GM21528 (cell line): ENCODE data around the gene AUP1.
"Not testable (repeated sequence)": the region's sequence is repeated elsewhere in the genome, so short reads cannot be mapped to it uniquely, and the experiment has no call there.

Experiments
- ATAC-seq: cut with Tn5 transposase; IDR thresholded peaks from one replicate; pipeline ENCODE4 v1.9.1; 2021; ENCODE audit warnings: mild to moderate bottlenecking, moderate library complexity; ENCODE audit not compliant: unreplicated experiment, low FRiP score

Gene AUP1

GRCh38 chr2:74500578-74500946, 28.9 kb downstream of the AUP1 start:
- no peak for ATAC-seq

GRCh38 chr2:74499940-74500577, 29.4 kb downstream of the AUP1 start:
- no peak for ATAC-seq

DNA sequence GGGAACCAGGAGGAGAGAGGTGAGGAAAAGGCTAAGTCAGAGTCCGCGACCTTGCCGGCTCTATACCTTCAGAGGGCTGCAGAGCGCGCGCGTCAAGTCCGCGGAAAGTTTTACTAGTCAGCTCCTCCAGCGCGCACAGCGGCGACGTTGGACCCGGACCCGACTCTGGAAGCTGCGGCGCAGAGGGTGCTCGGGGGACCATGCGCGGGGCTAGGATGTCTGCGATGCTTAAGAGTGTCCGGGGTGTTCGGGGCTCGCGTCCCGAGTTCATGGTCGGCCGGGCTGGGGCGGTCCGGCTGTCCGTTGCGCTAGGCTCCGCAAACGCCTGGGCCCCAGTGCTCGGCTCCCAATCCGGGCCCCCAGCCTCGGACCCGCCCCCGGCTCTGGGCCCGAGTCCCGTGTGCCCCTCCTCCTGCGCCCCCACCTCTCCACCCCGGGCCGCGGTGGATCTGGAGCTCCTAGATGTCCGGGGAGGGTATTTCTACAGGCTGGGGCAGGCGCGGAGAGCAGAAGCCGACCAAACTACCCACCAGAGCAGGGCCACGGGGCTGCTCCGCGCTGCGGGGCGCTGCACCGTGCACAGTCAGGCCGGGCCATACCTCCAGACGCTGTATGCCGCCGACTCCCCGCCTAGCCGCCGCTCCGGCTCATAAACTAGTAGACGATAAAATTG, 30.1 kb downstream of the AUP1 start, which contains the start of gene LBX2:
Gene LBX2 (minus strand): TSS at position 337 of the 673 bp plus-strand sequence. CDS start 66 bp downstream, at position 271.
- no peak for ATAC-seq

GRCh38 chr2:74498500-74499266, 30.8 kb downstream of the AUP1 start:
- no peak for ATAC-seq

GRCh38 chr2:74497777-74498499, 31.6 kb downstream of the AUP1 start:
- ATAC-seq = no peak

- ATAC-seq = no peak
Measured at GRCh38 chr2:74496997-74497776, 32.3 kb downstream of the AUP1 start.

- ATAC-seq = no peak
Measured at GRCh38 chr2:74495440-74495839, 34.1 kb downstream of the AUP1 start.

DNA sequence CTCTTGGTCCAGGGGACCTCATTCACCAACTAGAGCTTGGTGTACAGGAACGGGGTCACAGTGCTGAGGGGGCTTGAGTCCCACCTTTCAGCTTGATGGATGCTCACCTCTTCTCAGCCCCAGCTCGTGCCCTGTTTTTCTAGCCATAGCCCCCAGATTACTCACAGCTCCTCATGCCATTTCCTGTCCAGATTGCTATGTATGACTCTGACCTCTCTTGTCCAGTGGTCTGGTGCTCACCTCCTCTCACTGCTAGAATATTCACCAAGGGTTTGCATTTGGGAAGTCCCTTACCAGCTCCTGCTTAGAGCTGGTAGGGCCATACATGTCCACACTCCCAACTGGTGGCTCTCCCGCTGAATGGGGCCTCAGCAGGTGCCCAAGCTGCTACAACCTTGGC, 36.0 kb downstream of the AUP1 start:
- ATAC-seq = no peak

DNA sequence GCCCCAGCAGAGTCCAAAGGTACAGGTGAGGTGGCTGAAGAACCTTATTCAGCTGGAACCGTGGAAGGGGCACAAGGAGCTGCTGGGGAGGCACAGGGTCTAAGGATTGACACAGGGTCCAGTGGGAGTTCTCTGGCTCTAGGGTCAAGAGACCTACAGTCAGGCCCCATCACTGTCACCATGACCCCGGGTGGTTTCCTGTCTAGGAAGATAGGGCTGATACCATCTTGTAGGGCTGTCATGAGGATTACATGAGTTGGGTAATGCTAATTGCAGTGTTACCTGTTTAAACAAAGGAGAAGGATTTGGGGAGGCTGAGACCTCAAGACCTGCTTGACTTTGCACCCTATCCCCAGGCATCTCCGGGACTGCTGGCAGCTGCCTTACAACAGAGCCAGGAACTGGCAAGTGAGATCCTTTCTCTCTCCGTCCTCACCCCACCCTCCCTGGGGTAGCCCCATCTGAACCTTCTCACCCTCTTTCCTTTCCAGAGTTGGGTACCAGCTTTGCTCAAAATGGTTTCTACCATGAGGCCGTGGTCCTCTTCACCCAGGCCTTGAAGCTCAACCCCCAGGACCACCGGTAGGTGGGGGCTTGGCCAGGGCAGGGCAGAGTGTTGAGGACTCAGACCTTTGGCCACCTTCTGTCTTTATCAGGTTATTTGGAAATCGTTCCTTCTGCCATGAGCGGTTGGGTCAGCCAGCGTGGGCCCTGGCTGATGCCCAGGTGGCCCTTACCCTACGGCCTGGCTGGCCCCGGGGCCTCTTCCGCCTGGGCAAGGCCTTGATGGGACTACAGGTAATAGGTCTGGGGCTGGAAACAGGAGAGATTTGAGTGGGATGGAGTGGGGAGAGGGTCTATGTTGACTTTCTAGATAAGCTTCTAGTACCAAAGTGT, 37.6 kb downstream of the AUP1 start:
- no peak for ATAC-seq

DNA sequence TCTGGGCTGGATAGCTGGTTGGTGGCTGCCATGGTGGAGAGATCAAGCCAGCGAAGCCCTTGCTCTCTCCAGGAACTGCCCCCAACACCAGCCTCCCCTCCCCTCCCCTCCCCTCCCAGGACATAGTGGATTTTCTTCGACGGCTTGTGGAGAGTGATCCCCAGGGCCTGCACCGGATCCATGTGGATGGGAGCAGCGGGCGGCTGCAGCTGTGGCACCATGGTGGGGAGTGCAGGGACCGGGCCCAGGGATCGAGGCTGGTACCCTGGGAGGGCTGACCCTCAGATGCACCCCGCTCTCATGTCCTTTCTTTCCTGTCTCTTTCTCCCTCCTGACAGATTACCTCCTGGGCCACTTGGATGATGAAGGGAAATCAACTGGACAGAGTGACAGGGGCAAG, 39.6 kb downstream of the AUP1 start:
- ATAC-seq = no peak

DNA sequence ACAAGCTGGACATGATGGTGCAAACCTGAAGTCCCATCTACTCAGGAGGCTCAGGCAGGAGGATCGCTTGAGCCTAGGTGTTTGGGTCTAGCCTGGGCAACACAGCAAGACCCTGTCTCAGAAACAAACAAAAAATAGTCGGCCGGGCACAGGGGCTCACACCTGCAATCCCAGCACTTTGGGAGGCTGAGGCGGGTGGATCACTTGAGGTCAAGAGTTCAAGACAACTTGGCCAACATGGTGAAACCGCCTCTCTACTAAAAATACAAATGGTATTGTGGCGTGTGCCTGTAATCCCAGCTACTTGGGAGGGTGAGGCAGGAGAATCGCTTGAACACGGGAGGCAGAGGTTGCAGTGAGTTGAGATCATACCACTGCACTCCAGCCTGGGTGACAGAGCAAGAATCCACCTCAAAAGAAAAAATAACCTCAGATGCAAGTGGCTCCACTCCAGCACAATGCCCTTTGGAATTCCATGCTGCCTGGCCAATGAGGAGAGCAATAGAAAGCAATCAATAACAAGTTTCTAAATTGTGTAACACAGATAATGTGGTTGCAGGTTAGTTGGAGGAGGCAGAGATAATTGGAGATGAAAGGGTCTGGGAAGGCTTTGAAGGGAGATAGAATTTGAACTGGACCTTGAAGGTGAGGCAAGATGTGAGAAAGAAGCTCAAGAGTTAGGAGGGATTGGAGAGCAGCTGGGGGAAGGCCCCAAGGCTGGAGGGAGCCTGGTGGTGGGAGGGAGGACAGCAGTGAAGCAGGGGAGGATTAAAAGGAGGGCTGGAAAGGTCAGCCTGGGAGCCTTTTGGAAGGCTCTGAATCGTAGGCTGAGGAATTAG, 40.6 kb downstream of the AUP1 start:
- ATAC-seq = no peak

- ATAC-seq = no peak
Measured at GRCh38 chr2:74486141-74486540, 43.4 kb downstream of the AUP1 start.

DNA sequence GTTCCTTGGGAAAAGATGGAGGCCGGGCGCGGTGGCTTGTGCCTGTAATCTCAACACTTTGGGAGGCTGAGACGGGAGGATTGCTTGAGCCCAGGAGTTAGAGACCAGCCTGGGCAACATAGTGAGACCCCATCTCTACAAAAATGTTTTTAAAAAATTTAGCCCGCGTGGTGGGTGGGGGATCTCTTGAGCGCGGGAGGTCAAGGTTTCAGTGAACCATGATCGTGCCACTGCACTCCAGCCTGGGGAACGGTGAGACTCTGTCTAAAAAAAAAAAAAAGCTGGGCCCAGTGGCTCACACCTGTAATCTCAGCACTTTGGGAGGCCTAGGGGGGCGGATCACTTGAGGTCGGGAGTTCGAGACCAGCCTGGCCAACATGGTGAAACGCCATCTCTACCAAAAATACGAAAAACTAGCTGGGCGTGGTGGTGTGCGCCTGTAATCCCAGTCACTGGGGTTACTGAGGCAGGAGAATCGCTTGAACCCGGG, 45.8 kb downstream of the AUP1 start:
- ATAC-seq = not testable (repeated sequence)

- ATAC-seq = peak; percentile 90
Measured at GRCh38 chr2:74482801-74483674, 46.5 kb downstream of the AUP1 start, which contains the start of the genes CCDC142 and TTC31. Gene CCDC142, minus strand, starts transcription at chr2:74482998. Its CDS starts 161 bp downstream, at chr2:74482837. Gene TTC31, plus strand, starts transcription at chr2:74483081. Its CDS starts 15 bp downstream, at chr2:74483096.

DNA sequence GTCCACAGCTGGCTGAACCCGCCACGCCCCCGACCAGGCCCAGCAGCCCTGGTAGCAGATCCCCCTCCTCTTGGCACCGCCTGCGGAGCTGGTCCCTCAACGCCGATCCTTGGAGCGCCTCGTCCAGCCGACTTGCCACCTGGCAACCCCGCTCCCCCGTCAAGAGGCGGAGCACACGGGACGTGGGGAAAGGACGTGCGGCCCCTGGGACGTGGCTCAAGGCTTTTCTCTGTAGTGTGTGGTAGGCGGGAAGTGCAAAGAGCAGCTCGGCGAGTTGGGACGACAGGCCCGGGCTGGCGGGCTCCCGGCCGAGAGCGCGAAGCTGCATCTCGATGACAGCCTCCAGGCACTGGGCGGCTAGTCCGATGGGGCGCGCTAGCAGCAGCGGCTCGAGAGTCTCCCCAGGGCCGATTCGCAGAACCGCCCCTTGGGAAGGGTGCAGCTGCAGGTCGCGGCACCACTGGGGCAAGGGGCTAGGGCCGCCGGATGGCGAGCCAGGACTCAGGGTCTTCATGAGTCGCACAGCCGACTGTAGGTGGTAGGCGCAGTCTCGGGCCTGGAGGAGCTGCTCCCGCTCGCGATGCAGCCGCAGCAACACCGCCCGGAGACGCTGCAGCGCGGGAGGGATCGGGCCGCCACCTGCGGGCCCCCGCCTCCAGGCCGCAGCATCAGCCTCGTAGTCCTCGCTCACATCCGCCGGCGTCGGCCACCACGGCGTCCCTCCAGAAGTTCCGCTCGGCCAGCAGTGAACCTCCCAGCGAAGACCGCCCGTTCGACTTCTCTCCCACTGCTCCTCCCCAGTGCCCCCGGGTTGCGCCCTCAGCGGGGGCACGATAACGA, 47.3 kb downstream of the AUP1 start:
- ATAC-seq = peak; percentile 46

DNA sequence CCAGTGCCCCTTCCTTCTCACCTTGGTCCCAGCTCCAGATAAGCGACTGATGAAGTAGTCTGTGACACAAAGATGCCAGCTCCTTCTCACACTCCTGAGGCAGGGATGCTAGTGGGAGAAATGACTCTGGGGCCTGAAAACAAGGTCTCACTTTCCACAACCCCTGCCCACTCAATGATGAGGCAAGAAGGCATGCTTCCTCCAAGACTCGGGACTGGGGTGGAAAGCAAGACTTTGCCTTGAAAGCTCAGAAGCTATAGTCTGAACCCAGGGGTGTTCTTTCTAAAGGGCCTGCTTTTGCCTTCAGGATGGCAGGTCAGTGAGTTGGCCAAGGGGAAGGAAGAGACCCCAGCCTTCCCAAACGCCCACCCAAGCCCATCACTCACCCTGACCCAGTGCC, 48.1 kb downstream of the AUP1 start:
- no peak for ATAC-seq
